Measurements from ENCODE around the gene ARHGEF3.

The ARHGEF3 gene

GRCh38 chr3:56799251-56799882 lies 2.4 kb downstream of the ARHGEF3 start (continued):
- TF ChIP-seq, protein P1, sequence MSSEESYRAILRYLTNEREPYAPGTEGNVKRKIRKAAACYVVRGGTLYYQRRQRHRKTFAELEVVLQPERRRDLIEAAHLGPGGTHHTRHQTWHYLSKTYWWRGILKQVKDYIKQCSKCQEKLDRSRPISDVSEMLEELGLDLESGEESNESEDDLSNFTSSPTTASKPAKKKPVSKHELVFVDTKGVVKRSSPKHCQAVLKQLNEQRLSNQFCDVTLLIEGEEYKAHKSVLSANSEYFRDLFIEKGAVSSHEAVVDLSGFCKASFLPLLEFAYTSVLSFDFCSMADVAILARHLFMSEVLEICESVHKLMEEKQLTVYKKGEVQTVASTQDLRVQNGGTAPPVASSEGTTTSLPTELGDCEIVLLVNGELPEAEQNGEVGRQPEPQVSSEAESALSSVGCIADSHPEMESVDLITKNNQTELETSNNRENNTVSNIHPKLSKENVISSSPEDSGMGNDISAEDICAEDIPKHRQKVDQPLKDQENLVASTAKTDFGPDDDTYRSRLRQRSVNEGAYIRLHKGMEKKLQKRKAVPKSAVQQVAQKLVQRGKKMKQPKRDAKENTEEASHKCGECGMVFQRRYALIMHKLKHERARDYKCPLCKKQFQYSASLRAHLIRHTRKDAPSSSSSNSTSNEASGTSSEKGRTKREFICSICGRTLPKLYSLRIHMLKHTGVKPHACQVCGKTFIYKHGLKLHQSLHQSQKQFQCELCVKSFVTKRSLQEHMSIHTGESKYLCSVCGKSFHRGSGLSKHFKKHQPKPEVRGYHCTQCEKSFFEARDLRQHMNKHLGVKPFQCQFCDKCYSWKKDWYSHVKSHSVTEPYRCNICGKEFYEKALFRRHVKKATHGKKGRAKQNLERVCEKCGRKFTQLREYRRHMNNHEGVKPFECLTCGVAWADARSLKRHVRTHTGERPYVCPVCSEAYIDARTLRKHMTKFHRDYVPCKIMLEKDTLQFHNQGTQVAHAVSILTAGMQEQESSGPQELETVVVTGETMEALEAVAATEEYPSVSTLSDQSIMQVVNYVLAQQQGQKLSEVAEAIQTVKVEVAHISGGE (tag by site-specific recombination; conservative IDR thresholded peaks at IDR 0.05; ENCODE audit: low read depth) = no peak
- TF ChIP-seq ZNF175 (tag by site-specific recombination; IDR thresholded peaks at IDR 0.05) = no peak
- TF ChIP-seq YY1 (tag by site-specific recombination; IDR thresholded peaks at IDR 0.05) = no peak
- no peak for TF ChIP-seq SETDB1 (IDR thresholded peaks at IDR 0.05; ENCODE audit: insufficient read length, low read length)
- no peak for TF ChIP-seq RBAK (tag by site-specific recombination; IDR thresholded peaks at IDR 0.05)
- no peak for TF ChIP-seq ZNF133 (tag by site-specific recombination; IDR thresholded peaks at IDR 0.05)
- TF ChIP-seq ZNF529 (tag by site-specific recombination; IDR thresholded peaks at IDR 0.05; ENCODE audit: insufficient replicate concordance) = no peak
- TF ChIP-seq ZNF37A (tag by site-specific recombination; IDR thresholded peaks at IDR 0.05) = no peak
- TF ChIP-seq SCRT2 (tag by site-specific recombination; IDR thresholded peaks at IDR 0.05) = peak; percentile 91
- TF ChIP-seq ZNF26 (tag by site-specific recombination; IDR thresholded peaks at IDR 0.05) = no peak
- TF ChIP-seq ZNF292 (tag by site-specific recombination; IDR thresholded peaks at IDR 0.05; ENCODE audit: borderline replicate concordance, low read depth) = no peak
- no peak for TF ChIP-seq ZNF211 (tag by site-specific recombination; IDR thresholded peaks at IDR 0.05; ENCODE audit: low read depth)
- TF ChIP-seq ZNF654 (tag by site-specific recombination; IDR thresholded peaks at IDR 0.05; ENCODE audit: low read depth) = peak; percentile 64
- TF ChIP-seq ZNF571 (tag by site-specific recombination; IDR thresholded peaks at IDR 0.05) = no peak
- TF ChIP-seq ZNF335 (tag by site-specific recombination; conservative IDR thresholded peaks at IDR 0.05) = peak; percentile 41
- no peak for TF ChIP-seq ZNF677 (tag by site-specific recombination; IDR thresholded peaks at IDR 0.05)
- TF ChIP-seq ZNF214 (tag by site-specific recombination; IDR thresholded peaks at IDR 0.05; ENCODE audit: borderline replicate concordance) = no peak
- TF ChIP-seq, protein P2, sequence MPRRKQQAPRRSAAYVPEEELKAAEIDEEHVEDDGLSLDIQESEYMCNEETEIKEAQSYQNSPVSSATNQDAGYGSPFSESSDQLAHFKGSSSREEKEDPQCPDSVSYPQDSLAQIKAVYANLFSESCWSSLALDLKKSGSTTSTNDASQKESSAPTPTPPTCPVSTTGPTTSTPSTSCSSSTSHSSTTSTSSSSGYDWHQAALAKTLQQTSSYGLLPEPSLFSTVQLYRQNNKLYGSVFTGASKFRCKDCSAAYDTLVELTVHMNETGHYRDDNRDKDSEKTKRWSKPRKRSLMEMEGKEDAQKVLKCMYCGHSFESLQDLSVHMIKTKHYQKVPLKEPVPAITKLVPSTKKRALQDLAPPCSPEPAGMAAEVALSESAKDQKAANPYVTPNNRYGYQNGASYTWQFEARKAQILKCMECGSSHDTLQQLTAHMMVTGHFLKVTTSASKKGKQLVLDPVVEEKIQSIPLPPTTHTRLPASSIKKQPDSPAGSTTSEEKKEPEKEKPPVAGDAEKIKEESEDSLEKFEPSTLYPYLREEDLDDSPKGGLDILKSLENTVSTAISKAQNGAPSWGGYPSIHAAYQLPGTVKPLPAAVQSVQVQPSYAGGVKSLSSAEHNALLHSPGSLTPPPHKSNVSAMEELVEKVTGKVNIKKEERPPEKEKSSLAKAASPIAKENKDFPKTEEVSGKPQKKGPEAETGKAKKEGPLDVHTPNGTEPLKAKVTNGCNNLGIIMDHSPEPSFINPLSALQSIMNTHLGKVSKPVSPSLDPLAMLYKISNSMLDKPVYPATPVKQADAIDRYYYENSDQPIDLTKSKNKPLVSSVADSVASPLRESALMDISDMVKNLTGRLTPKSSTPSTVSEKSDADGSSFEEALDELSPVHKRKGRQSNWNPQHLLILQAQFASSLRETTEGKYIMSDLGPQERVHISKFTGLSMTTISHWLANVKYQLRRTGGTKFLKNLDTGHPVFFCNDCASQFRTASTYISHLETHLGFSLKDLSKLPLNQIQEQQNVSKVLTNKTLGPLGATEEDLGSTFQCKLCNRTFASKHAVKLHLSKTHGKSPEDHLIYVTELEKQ (tag by site-specific recombination; IDR thresholded peaks at IDR 0.05; ENCODE audit: borderline replicate concordance) = no peak
- TF ChIP-seq PRDM6 (tag by site-specific recombination; IDR thresholded peaks at IDR 0.05) = peak; percentile 67
- no peak for TF ChIP-seq ZNF19 (tag by site-specific recombination; IDR thresholded peaks at IDR 0.05; ENCODE audit: low read depth)

Measured in HEK293 (cell line).